Ovary (tissue), 9 donors: ENCODE results near the gene SGMS2. TPM values are rescaled to one million over a fixed set of nuclear protein-coding genes. Genes with fewer than 3 reads are reported as not detected.

Experiments
- DNase-seq, 5 donors: peaks; one replicate each; pipeline ENCODE4 v3.0.0-alpha.2; 2019 to 2020
- H3K27ac ChIP-seq, 2 donors: fragments of 200-600 bp; one replicate each; pipeline versions ENCODE4 v1.5.1 to v1.8.0; 2019 to 2022
- H3K27me3 ChIP-seq: fragments of 200-600 bp; one replicate; pipeline ENCODE4 v1.8.0; 2022
- H3K36me3 ChIP-seq: fragments of 200-600 bp; sonication (generic); one replicate; pipeline ENCODE4 v1.5.1; 2019
- H3K4me1 ChIP-seq: one replicate; pipeline ENCODE4 v1.8.1; 2013; ENCODE audit warnings: mild to moderate bottlenecking, moderate library complexity; ENCODE audit not compliant: insufficient read depth
- H3K4me3 ChIP-seq: fragments of 200-600 bp; sonication (generic); one replicate; pipeline ENCODE4 v1.5.1; 2017
- H3K9me3 ChIP-seq, 2 donors: fragments of 200-600 bp in 1 of 2; sonication (generic) in 1 of 2; one replicate each; pipeline versions ENCODE4 v1.5.1 to v1.8.1; 2013 to 2019; ENCODE audit warnings: mild to moderate bottlenecking in 1 of 2, moderate library complexity in 1 of 2
- CTCF ChIP-seq, 3 donors: fragments of 450-650 bp in 2 of 3; fragments of 200-600 bp in 1 of 3; IDR thresholded peaks; one replicate each; pipeline versions ENCODE4 v1.5.1 to v1.8.0; 2016 to 2022; ENCODE audit warnings: antibody characterized with exemption in 3 of 3, mild to moderate bottlenecking in 1 of 3
- EP300 ChIP-seq: sonication (generic); formaldehyde crosslinking; IDR thresholded peaks from one replicate; pipeline ENCODE4 v1.6.1; 2017; ENCODE audit warnings: antibody characterized with exemption
- POLR2A ChIP-seq: fragments of 450-650 bp; IDR thresholded peaks from one replicate; pipeline ENCODE4 v1.6.1; 2017; ENCODE audit warnings: antibody characterized with exemption, mild to moderate bottlenecking, moderate library complexity
- WGBS, 3 donors: extraction: QIAGEN DNeasy Blood & Tissue Kit in 1 of 3; methylation state at CpG; one replicate each; pipeline versions ENCODE4 v1.1.5 to v1.1.7; 2013 to 2017; 5-methylcytosine and 5-hydroxymethylcytosine counted together
- intact Hi-C, 4 donors: fragments of 100-400 bp; cut with DNase I; formaldehyde crosslinking; loops; one replicate each; pipeline versions ENCODE4 v1.11.0 to v1.15.1; 2022 to 2023
- polyA plus RNA-seq, 2 donors: library from polyadenylated mRNA; stranded (reverse); fragments of 200-250 nt in 1 of 2; fragments of 350-450 nt in 1 of 2; fragmentation: Illumina TruSeq in 1 of 2; extraction: RNeasy Lipid Tissue Mini Kit (QIAGEN cat#74804) in 1 of 2; gene quantifications; one replicate each; pipeline ENCODE4 v1.2.3, GENCODE V29; 2013 to 2014
- total RNA-seq, 7 donors: library from RNA; depleted of rRNA in 2 of 7; stranded (reverse); fragments of >200 nt in 2 of 7; fragmentation: NEBNext Ultra II Directional in 3 of 7; extraction: Animal tissue kit (Norgen Biotek cat#: 25700) in 3 of 7; gene quantifications; one replicate each; pipeline versions ENCODE4 v1.1.0 to v1.2.4, GENCODE V29; 2016 to 2023
- donor health status: DM: no; HTN: no; CAD: no; lungs with moderate emphysema.
- donor health status: DM: no; HTN: no; CAD: no.
- donor health status: Bipolar disorder and iron deficiency.
- donor health status: DM: yes; HTN: yes; CAD: no.
- donor health status: DM: no; HTN: no; CAD: no.
- donor health status: DM: yes; HTN: yes; CAD: no.

The SGMS2 gene
- total and polyA plus RNA-seq, 9 donors: 1.2 to 156 (median 6.9) TPM

- TF ChIP-seq EP300: no peak
- TF ChIP-seq CTCF (IDR thresholded peaks at IDR 0.05): no peak
- no peak for TF ChIP-seq POLR2A
- Histone ChIP-seq H3K9me3 (no peaks in the 10 kb centered on the region), H3K27ac (no peak overlapping the region), H3K4me3 (no peak overlapping the region), H3K36me3 (no peaks in the 10 kb centered on the region), H3K4me1 (peaks cover 6% of the 10 kb centered on the region), H3K27me3 (no peaks in the 10 kb centered on the region)
- no peak for DNase-seq
- intact Hi-C loops: no loop called here
Measured at GRCh38 chr4:107935246-107935645, 110.5 kb downstream of the SGMS2 start.

- intact Hi-C loops: no loop called here
- WGBS, 3 donors: 89 to 97% (median 90%) methylated on average over 2 of the region's 2 CpGs
Measured at GRCh38 chr4:107937040-107937439, 112.3 kb downstream of the SGMS2 start.

GRCh38 chr4:107939307-107939706, 114.6 kb downstream of the SGMS2 start:
- intact Hi-C loops: no loop called here
- H3K9me3 ChIP-seq: no peaks in the 10 kb centered on the region
- WGBS, 3 donors: 96 to 100% (median 100%) methylated on average over 1 of the region's 1 CpG
- no peak for TF ChIP-seq EP300
- no peak for TF ChIP-seq CTCF (IDR thresholded peaks at IDR 0.05)
- no peak for TF ChIP-seq POLR2A
- no peaks in the 10 kb centered on the region for H3K27me3 ChIP-seq
- H3K36me3 ChIP-seq: no peaks in the 10 kb centered on the region
- no peak overlapping the region for H3K4me3 ChIP-seq
- no peaks in the 10 kb centered on the region for H3K4me1 ChIP-seq
- H3K27ac ChIP-seq: no peak overlapping the region
- no peak for DNase-seq

More at GRCh38 chr4:107937040-107937439, 112.3 kb downstream of the SGMS2 start:
- TF ChIP-seq CTCF (IDR thresholded peaks at IDR 0.05) (no peak), EP300 (no peak), POLR2A (no peak)
- DNase-seq: no peak
- no peaks in the 10 kb centered on the region for H3K36me3 ChIP-seq
- no peak overlapping the region for H3K4me3 ChIP-seq
- peaks cover 5% of the 10 kb centered on the region for H3K4me1 ChIP-seq
- no peaks in the 10 kb centered on the region for H3K9me3 ChIP-seq
- H3K27me3 ChIP-seq: no peaks in the 10 kb centered on the region
- H3K27ac ChIP-seq: no peak overlapping the region

- intact Hi-C loops: no loop called here
- H3K27me3 ChIP-seq: no peaks in the 10 kb centered on the region
- H3K9me3 ChIP-seq: no peaks in the 10 kb centered on the region
- no peak for DNase-seq
- H3K36me3 ChIP-seq: no peaks in the 10 kb centered on the region
- TF ChIP-seq CTCF (IDR thresholded peaks at IDR 0.05) (no peak), EP300 (no peak), POLR2A (no peak)
- no peak overlapping the region for H3K4me3 ChIP-seq
- no peaks in the 10 kb centered on the region for H3K4me1 ChIP-seq
- 96 to 98% (median 98%) methylated on average over 3 of the region's 3 CpGs for WGBS, 3 donors
- no peak overlapping the region for H3K27ac ChIP-seq
Measured at GRCh38 chr4:107945809-107946208, 121.1 kb downstream of the SGMS2 start.
